Medulla oblongata (tissue), 1 donor: ENCODE data around the gene DPYD.

Source experiments
- DNase-seq: peaks from one replicate; pipeline ENCODE4 v3.0.0-alpha.2; 2015; ENCODE audit errors: extremely low spot score

The DPYD gene

GRCh38 chr1:97619706-97620105 is 301.1 kb downstream of the DPYD start:
- DNase-seq, result no peak

GRCh38 chr1:97610748-97611147 is 310.1 kb downstream of the DPYD start:
- DNase-seq, result no peak

GRCh38 chr1:97610102-97610501 is 310.7 kb downstream of the DPYD start:
- no peak for DNase-seq

DNA sequence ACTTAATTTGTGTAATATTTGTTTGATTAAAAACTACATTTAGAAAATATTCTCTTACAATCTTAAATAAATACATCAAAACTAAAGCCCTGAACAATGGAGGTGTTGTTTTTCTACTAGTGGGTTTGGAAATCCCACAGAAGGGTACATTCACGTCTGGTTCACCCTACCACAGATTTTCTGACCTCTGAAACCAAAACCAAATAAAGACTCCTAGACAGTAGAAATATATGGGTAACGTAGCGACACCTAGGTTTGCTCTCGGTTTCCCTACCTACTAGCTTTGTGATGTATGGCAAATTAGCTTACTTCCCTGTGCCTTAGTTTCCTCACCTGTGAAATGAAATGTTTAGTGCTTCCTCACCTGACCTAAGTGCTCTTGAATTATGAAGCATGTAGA is 312.6 kb downstream of the DPYD start:
- no peak for DNase-seq

DNA sequence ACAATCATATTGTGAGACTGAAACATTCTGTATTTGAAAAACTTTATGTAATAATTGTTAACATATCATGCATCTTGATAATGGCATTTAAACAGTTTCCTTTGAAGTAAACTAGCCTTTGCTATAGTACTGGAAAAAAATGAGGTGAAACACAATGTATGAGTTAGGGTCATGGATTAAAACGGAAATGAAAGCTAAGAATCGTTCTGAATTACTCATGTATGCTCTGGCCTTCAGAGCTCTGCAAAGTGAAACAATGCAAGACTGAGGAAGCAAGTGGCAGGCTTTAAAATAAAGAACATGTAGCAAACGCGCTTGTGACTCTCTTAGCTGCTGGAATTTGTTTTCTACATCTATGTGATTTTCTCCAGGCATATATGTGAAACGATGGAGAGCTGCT is 317.1 kb downstream of the DPYD start:
- DNase-seq, result peak; percentile 4

- DNase-seq, result no peak
These were observed 317.6 kb downstream of the DPYD start for GRCh38 chr1:97603218-97603617.

- DNase-seq, result no peak
These were observed 321.4 kb downstream of the DPYD start for GRCh38 chr1:97599447-97599846.

DNA sequence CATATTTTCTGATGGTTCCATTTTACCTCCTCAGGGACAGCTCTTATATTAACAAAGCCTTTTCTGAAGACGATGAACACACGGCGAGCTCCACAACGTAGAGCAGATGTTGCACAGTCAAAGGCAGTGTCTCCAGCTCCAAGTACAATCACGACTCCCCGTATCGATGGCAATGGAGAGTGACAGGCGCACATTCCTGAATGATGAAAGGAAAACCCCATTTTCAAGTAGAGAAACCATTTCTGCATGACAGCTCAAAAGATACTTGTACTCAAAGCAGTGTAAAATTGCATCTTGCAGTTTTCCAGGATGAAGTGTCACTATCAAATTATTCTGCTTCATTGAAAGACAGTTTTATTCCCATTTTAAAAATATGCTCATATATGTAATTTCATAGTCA is 327.6 kb downstream of the DPYD start:
- DNase-seq, result no peak

DNA sequence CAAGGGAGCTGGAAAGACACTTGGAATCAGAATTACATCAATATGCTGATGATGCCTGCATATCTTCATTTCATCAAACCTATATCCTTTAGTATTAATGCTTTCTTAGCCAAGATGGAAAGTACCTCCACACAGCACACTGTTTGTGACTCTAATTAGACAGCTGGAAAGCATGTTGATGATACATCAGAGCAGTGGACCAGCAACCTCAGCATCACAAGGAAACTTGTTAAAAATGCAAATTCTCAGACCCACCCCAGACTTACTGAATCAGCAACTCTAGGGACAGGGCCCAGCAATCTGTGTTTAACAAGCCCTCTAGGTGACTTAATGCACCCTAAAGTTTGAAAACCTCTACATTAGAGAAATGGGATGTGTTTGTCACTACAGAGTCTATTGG is 332.1 kb downstream of the DPYD start:
- DNase-seq, result no peak

GRCh38 chr1:97581614-97582051 is 339.2 kb downstream of the DPYD start:
- DNase-seq, result no peak

- DNase-seq, result no peak
These were observed 343.2 kb downstream of the DPYD start for GRCh38 chr1:97577613-97578012.

GRCh38 chr1:97573553-97573952 is 347.3 kb downstream of the DPYD start:
- DNase-seq, result no peak

DNA sequence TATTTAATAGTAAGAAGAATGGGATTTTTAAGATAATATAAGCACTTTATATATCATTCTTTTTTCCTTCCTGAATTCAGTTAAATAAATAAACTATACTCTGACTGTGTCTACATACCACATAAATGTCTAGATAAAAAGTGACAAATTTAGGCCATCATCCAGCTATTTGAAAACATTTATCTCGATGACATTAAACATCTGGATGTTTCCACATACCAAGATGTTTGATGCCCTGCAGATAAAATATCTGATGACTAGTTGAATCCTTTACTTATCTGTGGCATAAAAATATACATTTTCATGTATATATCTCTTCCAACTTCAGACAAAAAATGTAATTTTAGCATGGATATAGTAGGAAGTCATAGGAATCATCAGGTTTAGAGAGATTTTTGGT is 348.3 kb downstream of the DPYD start:
- DNase-seq, result no peak

DNA sequence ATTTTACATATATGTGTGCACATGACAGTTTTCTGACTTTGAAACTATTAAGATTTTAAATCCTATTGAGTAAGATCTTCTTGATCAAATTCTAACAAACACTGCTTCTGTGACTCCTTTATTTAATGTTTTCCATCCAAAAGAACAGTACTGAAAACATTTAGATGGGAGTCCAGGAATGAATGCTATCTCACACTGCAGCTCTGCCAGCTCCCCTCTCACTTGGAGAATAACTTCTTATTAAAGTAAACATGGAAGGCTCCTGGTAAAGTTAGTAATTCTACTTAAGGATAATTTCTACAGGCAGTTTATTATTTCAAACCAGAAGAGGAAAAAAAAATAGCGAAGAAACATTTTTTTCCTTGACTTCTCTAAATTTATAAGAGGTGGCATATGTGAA is 349.1 kb downstream of the DPYD start:
- no peak for DNase-seq

- DNase-seq, result no peak
These were observed 350.1 kb downstream of the DPYD start for GRCh38 chr1:97570691-97571090.

DNA sequence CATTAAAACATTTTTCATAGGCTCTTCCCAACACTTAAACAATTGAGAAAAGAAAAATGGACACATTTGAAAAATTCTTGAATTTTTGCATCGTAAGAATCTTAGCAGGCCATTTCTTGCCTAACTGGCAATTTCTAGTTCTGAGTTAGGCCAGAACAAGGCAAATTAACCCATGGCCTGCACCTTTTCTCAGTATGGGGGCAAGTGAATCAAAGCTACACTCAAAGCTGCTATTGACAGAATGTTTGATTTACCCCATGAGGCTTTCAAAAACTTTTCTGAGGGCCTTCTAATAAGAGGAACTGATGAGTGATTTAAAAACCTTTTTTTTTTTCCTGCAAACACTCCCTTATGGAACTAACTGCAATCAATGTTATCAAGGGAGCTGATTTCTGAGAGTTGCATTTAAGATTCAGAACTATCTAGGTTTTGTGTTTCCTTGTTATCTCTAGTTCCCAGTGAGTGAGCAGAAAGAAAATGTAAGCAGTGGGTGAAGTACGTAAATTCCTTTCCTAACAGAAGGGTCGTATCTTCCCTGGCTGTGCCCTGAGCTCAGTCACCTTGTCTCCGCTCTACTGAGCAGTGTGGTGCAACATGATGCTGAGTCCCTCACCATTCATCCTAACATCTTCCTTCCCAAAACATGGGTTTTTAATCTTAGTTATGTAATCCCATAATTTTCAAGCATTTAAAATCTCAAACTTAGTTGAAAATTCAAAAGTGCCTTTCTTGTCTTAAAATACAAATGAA is 353.7 kb downstream of the DPYD start:
- DNase-seq, result no peak

- no peak for DNase-seq
These were observed 354.9 kb downstream of the DPYD start for GRCh38 chr1:97565886-97566285.

DNA sequence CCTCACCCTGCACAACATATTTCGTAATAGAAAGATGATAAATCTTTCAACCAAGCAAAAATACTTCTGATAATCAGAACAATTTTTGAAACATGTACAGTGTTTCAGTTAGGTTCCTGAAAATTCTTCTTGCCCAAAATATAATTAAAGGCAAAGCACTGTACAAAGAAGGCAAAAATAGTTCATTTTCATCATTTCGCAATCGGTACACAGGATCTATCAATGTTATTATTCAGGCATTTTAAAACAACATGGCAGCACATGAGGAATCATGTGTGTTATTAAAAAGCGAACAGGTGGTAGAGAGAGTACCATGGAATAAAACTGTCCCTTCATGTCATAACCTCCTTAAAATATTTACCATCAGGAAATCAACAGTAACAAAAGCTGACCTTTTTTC is 356.9 kb downstream of the DPYD start:
- DNase-seq, result no peak

- DNase-seq, result no peak
These were observed 358.8 kb downstream of the DPYD start for GRCh38 chr1:97562081-97562480.

- DNase-seq, result no peak
These were observed 360.1 kb downstream of the DPYD start for GRCh38 chr1:97560714-97561113.

DNA sequence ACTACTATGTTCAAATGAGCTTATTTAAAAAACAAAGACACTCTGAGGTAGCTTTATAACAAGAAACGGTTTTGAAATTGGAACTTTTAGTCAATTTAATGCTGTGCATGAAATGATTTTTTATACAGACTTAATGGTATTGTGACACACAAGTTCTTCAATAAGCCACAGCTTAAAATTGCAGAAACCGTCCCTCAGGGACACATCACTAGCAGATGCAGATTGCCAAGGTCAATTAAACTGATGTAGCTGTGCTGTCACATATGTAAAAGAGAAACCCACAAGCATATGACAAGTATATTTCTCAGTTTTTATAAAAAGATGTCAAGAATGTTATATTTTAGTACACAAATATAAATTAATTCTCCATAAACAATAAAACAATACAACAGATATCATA is 366.9 kb downstream of the DPYD start:
- DNase-seq, result no peak

DNA sequence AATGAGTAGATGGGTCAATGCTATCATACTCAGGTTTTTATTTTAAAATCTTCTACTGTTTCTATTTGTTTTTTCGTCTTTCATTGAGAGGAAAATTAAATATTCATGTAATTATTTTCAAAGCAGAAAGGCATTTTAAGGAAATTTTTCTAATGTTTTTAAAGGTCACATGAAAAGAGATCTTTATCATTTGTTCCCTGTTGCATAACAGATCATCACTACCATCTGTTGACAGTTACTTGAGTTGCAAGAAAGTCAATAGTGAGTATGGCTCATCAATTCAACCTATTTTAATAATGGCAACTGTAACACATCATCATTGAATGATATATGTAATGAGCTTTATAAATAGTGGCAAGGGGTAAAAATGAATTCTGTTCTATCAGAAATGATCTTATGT is 369.7 kb downstream of the DPYD start:
- no peak for DNase-seq

- DNase-seq, result no peak
These were observed 375.4 kb downstream of the DPYD start for GRCh38 chr1:97545446-97545845.

- DNase-seq, result no peak
These were observed 380.4 kb downstream of the DPYD start for GRCh38 chr1:97540346-97540888.
